Thyroid gland (tissue), 4 donors: Measurements from ENCODE around the gene POU2AF1.

Experiments used
- POLR2A ChIP-seq, 2 donors: fragments of 450-650 bp; IDR thresholded peaks; one replicate each; pipeline ENCODE4 v1.6.1; 2017; ENCODE audit warnings: antibody characterized with exemption in 2 of 2, mild to moderate bottlenecking in 2 of 2, moderate library complexity in 1 of 2
- TF ChIP-seq, protein P1 (sequence below), 6 experiments: fragments of 200-600 bp in 3 of 6; fragments of 450-650 bp in 3 of 6; sonication (generic) in 3 of 6; IDR thresholded peaks; one replicate each; pipeline ENCODE4 v1.5.1; 2016 to 2019; ENCODE audit warnings: antibody characterized with exemption in 6 of 6, mild to moderate bottlenecking in 2 of 6, inconsistent platforms in 1 of 6, moderate library complexity in 1 of 6

GRCh38 chr11:111361874-111362273, 17.2 kb downstream of the POU2AF1 start:
- TF ChIP-seq POLR2A (IDR thresholded peaks at IDR 0.05) = no peak
- TF ChIP-seq, protein P1, sequence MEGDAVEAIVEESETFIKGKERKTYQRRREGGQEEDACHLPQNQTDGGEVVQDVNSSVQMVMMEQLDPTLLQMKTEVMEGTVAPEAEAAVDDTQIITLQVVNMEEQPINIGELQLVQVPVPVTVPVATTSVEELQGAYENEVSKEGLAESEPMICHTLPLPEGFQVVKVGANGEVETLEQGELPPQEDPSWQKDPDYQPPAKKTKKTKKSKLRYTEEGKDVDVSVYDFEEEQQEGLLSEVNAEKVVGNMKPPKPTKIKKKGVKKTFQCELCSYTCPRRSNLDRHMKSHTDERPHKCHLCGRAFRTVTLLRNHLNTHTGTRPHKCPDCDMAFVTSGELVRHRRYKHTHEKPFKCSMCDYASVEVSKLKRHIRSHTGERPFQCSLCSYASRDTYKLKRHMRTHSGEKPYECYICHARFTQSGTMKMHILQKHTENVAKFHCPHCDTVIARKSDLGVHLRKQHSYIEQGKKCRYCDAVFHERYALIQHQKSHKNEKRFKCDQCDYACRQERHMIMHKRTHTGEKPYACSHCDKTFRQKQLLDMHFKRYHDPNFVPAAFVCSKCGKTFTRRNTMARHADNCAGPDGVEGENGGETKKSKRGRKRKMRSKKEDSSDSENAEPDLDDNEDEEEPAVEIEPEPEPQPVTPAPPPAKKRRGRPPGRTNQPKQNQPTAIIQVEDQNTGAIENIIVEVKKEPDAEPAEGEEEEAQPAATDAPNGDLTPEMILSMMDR (IDR thresholded peaks at IDR 0.05) = no peak
